Progenitor cell of endocrine pancreas (in vitro differentiated cells): ENCODE results near the gene SERPINB5. TPM values are rescaled to one million over a fixed set of nuclear protein-coding genes. Genes with fewer than 3 reads are reported as not detected.

ENCODE experiments used
- DNase-seq: peaks from one replicate; pipeline ENCODE4 v3.0.0; 2021; ENCODE audit warnings: low spot score; ENCODE audit not compliant: unreplicated experiment
- H3K27ac Mint-ChIP-seq: 2 replicates; pipeline ENCODE4 v1.8.0; 2021; ENCODE audit warnings: mild to moderate bottlenecking, moderate library complexity, mixed read lengths
- H3K27me3 Mint-ChIP-seq: 2 replicates; pipeline ENCODE4 v1.8.0; 2021; ENCODE audit warnings: mixed read lengths
- H3K36me3 Mint-ChIP-seq: 2 replicates; pipeline ENCODE4 v1.8.0; 2022; ENCODE audit warnings: mixed read lengths; ENCODE audit not compliant: insufficient read depth
- H3K4me1 Mint-ChIP-seq: 2 replicates; pipeline ENCODE4 v1.8.0; 2021; ENCODE audit warnings: low read depth, mixed read lengths
- H3K4me3 Mint-ChIP-seq: 2 replicates; pipeline ENCODE4 v1.8.0; 2021; ENCODE audit warnings: low read depth, mild to moderate bottlenecking, moderate library complexity, mixed read lengths
- H3K9me3 Mint-ChIP-seq: 2 replicates; pipeline ENCODE4 v1.8.0; 2021; ENCODE audit warnings: low read depth, mixed read lengths
- CTCF ChIP-seq: fragments of 200-600 bp; sonication (generic); IDR thresholded peaks from one replicate; pipeline ENCODE4 v1.5.0; 2021; ENCODE audit warnings: antibody characterized with exemption, mild to moderate bottlenecking; ENCODE audit not compliant: unreplicated experiment
- total RNA-seq: library from RNA; stranded (reverse); gene quantifications from 2 replicates; pipeline ENCODE4 v1.2.1, GENCODE V29; 2021

The SERPINB5 gene
- total RNA-seq, 1 donor from 2014 or later, result 0.22 TPM

GRCh38 chr18:63465059-63465458 lies 11.7 kb upstream of the SERPINB5 start:
- Mint-ChIP-seq H3K9me3 (no peaks in the 10 kb centered on the region), H3K27ac (peak overlapping the region; percentile 1)
- TF ChIP-seq CTCF, result no peak

GRCh38 chr18:63467699-63468098 lies 9.1 kb upstream of the SERPINB5 start:
- Mint-ChIP-seq H3K4me1 (peaks cover 8% of the 10 kb centered on the region), H3K27ac (no peak overlapping the region), H3K36me3 (no peaks in the 10 kb centered on the region), H3K4me3 (no peak overlapping the region), H3K27me3 (no peaks in the 10 kb centered on the region), H3K9me3 (no peaks in the 10 kb centered on the region)
- TF ChIP-seq CTCF, result no peak
- DNase-seq, result no peak

More at GRCh38 chr18:63465059-63465458, 11.7 kb upstream of the SERPINB5 start:
- no peak for DNase-seq
- Mint-ChIP-seq H3K36me3 (no peaks in the 10 kb centered on the region), H3K27me3 (no peaks in the 10 kb centered on the region), H3K4me1 (peaks cover 7% of the 10 kb centered on the region), H3K4me3 (no peak overlapping the region)

- no peak overlapping the region for H3K4me3 Mint-ChIP-seq
- H3K27me3 Mint-ChIP-seq, result no peaks in the 10 kb centered on the region
- TF ChIP-seq CTCF, result no peak
- no peak for DNase-seq
- H3K27ac Mint-ChIP-seq, result no peak overlapping the region
- peaks cover 8% of the 10 kb centered on the region for H3K4me1 Mint-ChIP-seq
- no peaks in the 10 kb centered on the region for H3K9me3 Mint-ChIP-seq
- H3K36me3 Mint-ChIP-seq, result no peaks in the 10 kb centered on the region
Observed at GRCh38 chr18:63468575-63468974, 8.2 kb upstream of the SERPINB5 start.

- DNase-seq, result no peak
Observed at GRCh38 chr18:63470751-63471150, 6.0 kb upstream of the SERPINB5 start.

GRCh38 chr18:63472380-63472779 lies 4.4 kb upstream of the SERPINB5 start:
- H3K9me3 Mint-ChIP-seq, result no peaks in the 10 kb centered on the region
- no peak for DNase-seq
- H3K4me1 Mint-ChIP-seq, result peaks cover 6% of the 10 kb centered on the region
- TF ChIP-seq CTCF, result no peak
- no peak overlapping the region for H3K27ac Mint-ChIP-seq
- H3K36me3 Mint-ChIP-seq, result no peaks in the 10 kb centered on the region
- H3K4me3 Mint-ChIP-seq, result no peak overlapping the region
- H3K27me3 Mint-ChIP-seq, result peaks cover 4% of the 10 kb centered on the region

More at GRCh38 chr18:63470751-63471150, 6.0 kb upstream of the SERPINB5 start:
- no peaks in the 10 kb centered on the region for H3K27me3 Mint-ChIP-seq
- H3K27ac Mint-ChIP-seq, result no peak overlapping the region
- H3K4me3 Mint-ChIP-seq, result no peak overlapping the region
- no peaks in the 10 kb centered on the region for H3K9me3 Mint-ChIP-seq
- H3K4me1 Mint-ChIP-seq, result peaks cover 8% of the 10 kb centered on the region
- no peak for TF ChIP-seq CTCF
- H3K36me3 Mint-ChIP-seq, result no peaks in the 10 kb centered on the region
